IPS-15b (cell line): ENCODE results near the gene NMNAT3.

ENCODE experiments used
- H3K27me3 ChIP-seq: one replicate; pipeline ENCODE4 v1.6.1; 2013; ENCODE audit warnings: low read length; ENCODE audit not compliant: control insufficient read depth, insufficient read depth
- H3K36me3 ChIP-seq: one replicate; pipeline ENCODE4 v1.6.1; 2013; ENCODE audit warnings: low read length; ENCODE audit not compliant: control insufficient read depth, insufficient read depth
- H3K4me1 ChIP-seq: one replicate; pipeline ENCODE4 v1.6.1; 2013; ENCODE audit warnings: mild to moderate bottlenecking, low read length; ENCODE audit not compliant: control insufficient read depth, insufficient read depth
- H3K4me3 ChIP-seq: one replicate; pipeline ENCODE4 v1.5.1; 2013; ENCODE audit warnings: low read depth, low read length
- H3K9ac ChIP-seq: one replicate; pipeline ENCODE4 v1.6.1; 2013; ENCODE audit warnings: low read depth, mild to moderate bottlenecking, low read length
- H3K9me3 ChIP-seq: one replicate; pipeline ENCODE4 v1.6.1; 2013; ENCODE audit warnings: mild to moderate bottlenecking, low read length; ENCODE audit not compliant: control insufficient read depth, insufficient read depth

The NMNAT3 gene

DNA sequence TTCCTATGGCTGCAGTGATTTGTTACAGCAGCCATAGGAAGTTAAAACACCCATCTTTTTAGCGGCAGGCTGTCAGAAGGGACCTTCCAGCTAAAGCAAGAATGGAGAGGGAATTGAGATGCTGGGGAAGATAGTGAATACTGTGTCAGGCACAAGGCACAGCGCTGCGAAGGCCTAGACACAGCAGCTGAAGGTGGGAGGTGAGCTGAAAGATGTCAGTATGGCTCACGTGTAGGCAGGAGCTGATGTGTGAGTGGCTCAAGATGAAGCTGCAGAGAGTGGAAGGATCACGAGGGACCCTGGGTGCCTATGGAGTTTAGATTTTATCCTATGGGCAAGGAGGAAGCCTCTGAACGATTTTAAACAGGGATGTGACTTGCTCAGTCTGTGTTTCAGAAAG, 44.3 kb downstream of the NMNAT3 start:
- Histone ChIP-seq H3K36me3 (no peaks in the 10 kb centered on the region), H3K9me3 (no peaks in the 10 kb centered on the region), H3K27me3 (no peaks in the 10 kb centered on the region), H3K4me3 (no peak overlapping the region), H3K4me1 (no peaks in the 10 kb centered on the region), H3K9ac (no peak overlapping the region)

DNA sequence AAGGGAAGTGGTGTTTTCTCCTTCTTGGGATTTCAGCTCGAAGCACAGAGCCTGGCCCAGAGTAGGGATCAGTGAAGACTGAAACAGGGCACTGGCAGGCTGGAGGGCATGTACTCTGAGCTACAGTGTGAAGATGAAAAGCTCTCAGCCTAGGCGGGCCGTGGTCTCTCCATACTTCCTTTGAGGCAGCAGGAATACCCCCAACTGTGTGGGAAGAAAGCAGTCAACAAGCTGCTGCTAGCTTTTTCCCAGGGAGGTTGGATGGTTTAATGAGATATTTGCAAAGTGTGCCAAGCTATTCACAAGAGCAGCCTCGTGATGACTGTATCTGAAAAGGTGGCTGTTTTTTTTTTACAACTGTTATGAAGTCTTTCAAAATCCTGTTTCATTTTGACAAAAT, 47.2 kb downstream of the NMNAT3 start:
- no peak overlapping the region for H3K4me3 ChIP-seq
- no peaks in the 10 kb centered on the region for H3K27me3 ChIP-seq
- H3K36me3 ChIP-seq, result no peaks in the 10 kb centered on the region
- no peak overlapping the region for H3K9ac ChIP-seq
- no peaks in the 10 kb centered on the region for H3K9me3 ChIP-seq
- H3K4me1 ChIP-seq, result no peaks in the 10 kb centered on the region

DNA sequence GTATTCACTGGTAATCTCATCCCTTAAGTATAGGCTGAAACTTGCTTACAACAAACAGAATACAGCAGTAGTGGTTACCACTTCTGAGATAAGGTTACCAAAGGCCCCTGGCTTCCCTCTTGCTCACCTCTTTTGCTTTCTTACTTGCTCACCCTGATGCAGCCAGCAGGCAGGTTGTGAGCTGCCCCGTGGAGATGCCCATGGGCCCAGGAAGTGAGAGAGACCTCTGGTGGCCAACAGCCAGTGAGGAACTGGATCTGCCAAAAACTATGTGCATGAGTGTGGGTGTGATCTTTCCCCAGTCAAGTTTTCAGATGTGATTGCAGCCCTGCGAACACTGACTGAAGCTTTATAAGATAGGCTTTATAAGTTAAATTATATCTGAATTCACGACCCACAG, 48.7 kb downstream of the NMNAT3 start:
- no peak overlapping the region for H3K9ac ChIP-seq
- no peaks in the 10 kb centered on the region for H3K36me3 ChIP-seq
- no peaks in the 10 kb centered on the region for H3K27me3 ChIP-seq
- no peaks in the 10 kb centered on the region for H3K9me3 ChIP-seq
- H3K4me3 ChIP-seq, result no peak overlapping the region
- no peaks in the 10 kb centered on the region for H3K4me1 ChIP-seq

DNA sequence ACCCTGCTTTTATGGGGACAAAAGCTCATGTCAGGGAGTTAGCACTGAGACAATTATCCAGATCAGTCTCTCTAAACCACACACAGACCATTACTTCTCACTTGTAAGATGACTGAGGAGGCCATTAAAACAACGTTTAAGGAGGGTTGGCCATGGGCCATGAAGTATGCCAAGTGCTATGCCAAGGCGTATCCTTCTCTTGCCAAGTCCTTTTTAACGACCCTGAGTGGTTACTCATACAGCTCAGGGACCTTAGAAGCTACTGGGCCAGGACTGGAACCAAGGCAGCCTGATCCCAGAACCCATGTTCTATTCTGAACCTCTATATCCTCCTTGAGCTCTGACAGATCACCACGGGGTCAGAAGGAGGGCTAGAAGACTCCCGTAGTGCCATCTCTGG, 50.0 kb downstream of the NMNAT3 start:
- Histone ChIP-seq H3K9me3 (no peaks in the 10 kb centered on the region), H3K9ac (no peak overlapping the region), H3K4me3 (no peak overlapping the region), H3K36me3 (no peaks in the 10 kb centered on the region), H3K27me3 (no peaks in the 10 kb centered on the region), H3K4me1 (no peaks in the 10 kb centered on the region)

DNA sequence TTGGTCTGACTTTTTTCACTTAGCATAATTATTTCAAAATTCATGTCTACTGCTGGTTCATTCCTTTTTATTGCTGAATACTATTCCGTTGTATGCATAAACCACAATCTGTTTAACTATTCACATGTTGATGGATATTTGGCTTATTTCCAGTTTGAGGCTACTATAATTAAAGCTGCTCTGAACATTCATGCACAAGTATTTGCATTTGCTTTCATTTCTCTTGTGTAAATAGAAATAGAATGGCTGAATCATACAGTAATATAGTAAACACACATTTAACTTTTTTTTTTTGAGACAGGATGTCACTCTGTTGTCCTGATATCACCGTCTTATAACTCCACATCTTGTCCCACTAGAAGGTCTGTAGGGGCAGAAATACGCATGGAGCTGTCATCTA, 57.3 kb downstream of the NMNAT3 start:
- Histone ChIP-seq H3K4me3 (no peak overlapping the region), H3K4me1 (no peaks in the 10 kb centered on the region), H3K9me3 (no peaks in the 10 kb centered on the region), H3K36me3 (no peaks in the 10 kb centered on the region), H3K27me3 (no peaks in the 10 kb centered on the region), H3K9ac (no peak overlapping the region)

DNA sequence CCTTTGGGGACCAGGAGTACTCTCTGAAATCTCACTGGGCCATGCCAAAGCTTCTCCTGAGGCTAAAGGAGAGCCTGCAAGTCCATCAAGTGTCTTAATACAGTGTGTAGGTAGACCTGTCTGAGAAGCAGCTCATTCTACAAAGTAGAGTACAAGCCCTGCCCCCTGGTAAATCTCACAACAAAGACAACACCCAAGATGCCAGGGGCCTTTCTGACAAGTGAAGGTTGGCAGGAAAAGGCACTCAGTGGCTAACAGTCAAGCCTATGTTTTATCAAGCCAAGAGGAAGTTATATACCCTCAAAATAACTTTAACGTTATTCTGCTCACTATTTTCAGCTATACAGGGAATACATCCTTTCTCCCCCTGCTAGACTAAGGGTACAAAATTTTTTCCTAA, 58.3 kb downstream of the NMNAT3 start:
- no peak overlapping the region for H3K4me3 ChIP-seq
- H3K9me3 ChIP-seq, result no peaks in the 10 kb centered on the region
- H3K4me1 ChIP-seq, result no peaks in the 10 kb centered on the region
- no peaks in the 10 kb centered on the region for H3K27me3 ChIP-seq
- no peaks in the 10 kb centered on the region for H3K36me3 ChIP-seq
- no peak overlapping the region for H3K9ac ChIP-seq

DNA sequence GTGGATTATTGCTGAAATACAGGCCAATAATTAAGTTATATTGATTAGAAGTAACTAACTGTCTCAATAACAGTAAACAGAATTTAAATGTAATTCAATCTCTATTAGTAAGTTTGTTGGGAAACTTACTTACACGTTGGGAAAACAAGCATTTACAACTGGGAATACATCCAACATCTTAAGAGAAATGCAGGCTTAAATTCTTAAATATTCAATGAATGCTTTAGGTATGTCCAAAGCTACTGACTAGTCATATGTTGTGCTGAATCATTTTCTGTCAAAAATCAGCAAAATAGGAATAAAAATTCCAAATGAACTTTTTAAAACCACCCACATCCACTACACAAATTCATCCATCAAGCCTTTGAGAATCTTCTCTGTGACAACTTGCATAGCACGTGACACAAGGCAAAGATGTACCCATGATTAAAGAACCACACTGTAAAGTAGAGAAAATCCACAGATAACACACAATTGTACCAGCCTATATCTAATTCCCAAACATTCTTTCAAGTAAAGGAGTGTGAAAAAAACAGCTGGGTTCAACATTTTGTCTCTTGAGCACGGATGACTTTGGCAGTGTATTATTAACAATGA, 60.0 kb downstream of the NMNAT3 start:
- H3K27me3 ChIP-seq, result no peaks in the 10 kb centered on the region
- no peak overlapping the region for H3K9ac ChIP-seq
- H3K9me3 ChIP-seq, result no peaks in the 10 kb centered on the region

DNA sequence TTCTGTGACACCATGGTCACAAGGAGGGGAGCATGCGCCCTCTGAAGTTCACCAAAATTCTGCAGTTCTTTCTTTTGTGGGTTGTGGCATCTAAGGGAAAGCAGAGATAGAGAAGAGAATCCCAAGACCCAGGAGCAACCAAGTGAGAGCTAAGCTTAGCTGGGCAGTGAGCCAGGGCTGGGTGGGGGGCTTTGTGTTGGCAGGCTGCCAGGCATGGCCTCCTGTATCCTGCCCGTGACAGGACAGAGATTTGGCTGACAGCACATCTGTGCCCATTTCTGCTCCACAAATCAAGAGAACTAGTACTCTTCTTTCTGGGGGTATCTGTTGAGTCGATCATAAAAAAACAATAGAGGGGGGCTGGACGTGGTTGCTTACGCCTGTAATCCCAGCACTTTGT, 66.2 kb downstream of the NMNAT3 start:
- no peaks in the 10 kb centered on the region for H3K27me3 ChIP-seq
- no peak overlapping the region for H3K9ac ChIP-seq
- no peak overlapping the region for H3K4me3 ChIP-seq
- H3K9me3 ChIP-seq, result no peaks in the 10 kb centered on the region
- H3K4me1 ChIP-seq, result peaks cover 2% of the 10 kb centered on the region
- no peaks in the 10 kb centered on the region for H3K36me3 ChIP-seq

More for the DNA sequence above, 60.0 kb downstream of the NMNAT3 start:
- Histone ChIP-seq H3K36me3 (no peaks in the 10 kb centered on the region), H3K4me3 (no peak overlapping the region), H3K4me1 (no peaks in the 10 kb centered on the region)

DNA sequence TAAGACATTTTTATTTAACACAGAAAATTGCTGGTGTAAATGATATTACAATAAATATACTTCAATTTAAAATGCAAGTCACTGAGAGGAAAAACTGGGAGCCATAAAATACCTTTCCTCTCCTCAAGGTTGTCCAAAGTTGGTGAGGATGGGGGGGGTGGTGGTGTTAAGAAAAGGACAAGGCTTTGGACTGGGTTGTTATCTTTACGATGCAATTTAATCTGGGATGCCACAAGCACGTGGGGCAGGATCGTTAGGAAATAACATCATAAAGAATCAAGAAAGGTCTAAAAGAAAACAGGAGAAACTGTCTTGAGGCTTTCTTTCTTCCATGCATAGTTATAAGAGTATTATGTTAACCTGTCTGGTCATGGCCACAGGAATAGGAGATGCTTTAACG, 66.9 kb downstream of the NMNAT3 start:
- H3K4me1 ChIP-seq, result peaks cover 2% of the 10 kb centered on the region
- no peak overlapping the region for H3K9ac ChIP-seq
- H3K9me3 ChIP-seq, result no peaks in the 10 kb centered on the region
- H3K36me3 ChIP-seq, result no peaks in the 10 kb centered on the region
- no peaks in the 10 kb centered on the region for H3K27me3 ChIP-seq
- no peak overlapping the region for H3K4me3 ChIP-seq

DNA sequence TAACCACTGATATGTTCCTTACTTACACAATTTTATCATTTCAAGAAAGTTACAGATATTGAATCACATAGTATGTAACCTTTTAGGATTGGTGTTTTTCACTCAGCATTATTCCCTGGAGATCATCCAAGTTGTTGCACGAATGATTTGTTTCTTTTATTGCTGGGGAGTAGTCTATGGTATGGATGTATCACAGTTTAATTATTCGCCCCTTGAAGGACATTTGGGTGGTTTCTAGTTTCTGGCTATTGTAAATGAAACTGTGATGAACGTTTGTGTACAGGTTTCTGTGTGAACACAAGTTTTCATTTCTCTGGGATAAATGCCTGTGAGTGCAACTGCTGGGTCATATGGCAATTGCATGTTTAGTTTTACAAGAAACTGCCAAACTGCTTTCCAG, 68.8 kb downstream of the NMNAT3 start:
- H3K9me3 ChIP-seq, result no peaks in the 10 kb centered on the region

DNA sequence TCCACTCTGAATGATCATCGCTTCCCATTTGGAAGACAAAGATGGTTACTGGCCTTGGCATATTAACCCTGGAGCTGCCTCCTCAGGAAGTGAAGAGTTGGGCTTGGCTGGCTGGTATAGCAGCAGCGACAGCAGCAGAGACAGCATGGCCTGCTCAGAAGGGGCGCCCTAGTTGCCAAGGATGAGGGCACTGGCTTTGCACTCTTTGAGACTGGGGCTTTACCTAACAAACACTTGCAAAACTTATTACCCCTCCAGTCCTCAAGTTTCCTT, 69.7 kb downstream of the NMNAT3 start:
- H3K4me1 ChIP-seq, result peaks cover 2% of the 10 kb centered on the region
- no peaks in the 10 kb centered on the region for H3K36me3 ChIP-seq
- H3K9me3 ChIP-seq, result no peaks in the 10 kb centered on the region
- H3K27me3 ChIP-seq, result no peaks in the 10 kb centered on the region
- H3K4me3 ChIP-seq, result no peak overlapping the region
- H3K9ac ChIP-seq, result no peak overlapping the region

More for the DNA sequence above, 68.8 kb downstream of the NMNAT3 start:
- Histone ChIP-seq H3K4me3 (no peak overlapping the region), H3K36me3 (no peaks in the 10 kb centered on the region), H3K9ac (no peak overlapping the region), H3K27me3 (no peaks in the 10 kb centered on the region), H3K4me1 (peaks cover 2% of the 10 kb centered on the region)

DNA sequence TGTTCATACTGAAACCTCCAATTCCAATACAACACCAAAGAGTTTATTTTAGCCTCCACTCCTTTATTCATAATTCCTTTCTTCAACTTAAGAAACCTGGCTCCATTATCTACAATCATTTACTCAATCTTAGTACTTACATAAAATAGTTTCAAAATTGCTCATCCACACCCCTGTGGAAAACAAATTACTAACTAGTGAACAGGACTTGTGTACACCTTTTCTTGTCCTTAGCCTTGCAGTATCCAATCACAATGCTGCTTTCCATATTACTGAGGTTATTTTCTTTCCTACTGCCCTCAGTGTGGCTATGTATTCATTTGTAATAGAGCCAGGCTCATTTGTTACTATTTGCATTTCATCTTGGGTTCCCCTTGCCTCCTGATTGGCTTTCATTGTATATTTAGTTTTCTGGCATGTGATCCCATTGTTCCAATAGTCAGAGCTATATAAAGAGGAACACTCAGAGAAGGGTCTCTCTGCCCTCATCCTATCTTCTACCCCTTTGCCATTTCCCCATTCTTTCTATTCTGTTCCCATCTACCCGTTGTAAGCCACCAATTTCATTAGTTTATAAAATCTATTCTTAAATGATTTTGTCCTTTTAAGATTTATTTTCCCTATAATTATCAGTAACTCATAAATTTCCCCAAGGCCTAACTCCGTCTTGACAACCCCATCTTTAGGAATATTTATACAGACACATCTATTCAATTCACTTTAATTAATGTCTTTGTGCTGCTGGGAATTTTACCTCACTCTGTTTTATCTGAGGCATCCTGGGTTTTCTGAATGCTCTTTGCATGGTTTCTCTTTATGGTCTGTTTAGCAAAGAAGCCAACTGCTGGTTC, 70.3 kb downstream of the NMNAT3 start:
- Histone ChIP-seq H3K4me1 (peaks cover 2% of the 10 kb centered on the region), H3K9ac (no peak overlapping the region), H3K9me3 (no peaks in the 10 kb centered on the region), H3K36me3 (no peaks in the 10 kb centered on the region), H3K4me3 (no peak overlapping the region), H3K27me3 (no peaks in the 10 kb centered on the region)
